Mesenteric fat pad (tissue), 1 donor: Measurements from ENCODE around the gene SYCE1L. TPM values are rescaled to one million over a fixed set of nuclear protein-coding genes. Genes with fewer than 3 reads are reported as not detected.

ENCODE experiments used
- DNase-seq: peaks from one replicate; pipeline ENCODE4 v3.0.0-alpha.2; 2020; ENCODE audit warnings: low spot score
- total RNA-seq: library from RNA; stranded (reverse); fragmentation: NEBNext Ultra II Directional; extraction: Animal tissue kit (Norgen Biotek cat#: 25700); gene quantifications from one replicate; pipeline ENCODE4 v1.2.1, GENCODE V29; 2021
- donor health status: DM: yes; HTN: yes; CAD: no.

The SYCE1L gene
- total RNA-seq, 1 donor from 2014 or later = 1.3 TPM

DNA sequence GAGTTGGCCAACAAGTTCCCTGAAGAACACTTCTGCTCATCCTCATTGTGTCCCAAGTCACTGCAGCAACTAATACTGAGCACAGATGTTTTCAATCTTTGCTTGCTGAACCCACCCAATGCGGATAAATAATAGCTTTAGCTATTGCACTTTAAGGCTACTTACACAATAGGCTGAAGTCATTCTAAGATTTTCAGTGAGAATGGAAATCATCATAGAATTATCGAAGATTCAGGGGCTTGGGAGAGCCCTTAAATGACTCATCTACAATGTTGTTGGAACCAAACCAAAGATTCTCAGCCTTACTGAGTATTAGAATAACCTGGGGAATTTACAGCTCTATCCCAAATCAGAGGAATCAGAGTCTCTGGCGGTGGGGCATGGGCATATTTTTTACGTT, 51.2 kb downstream of the SYCE1L start:
- no peak for DNase-seq

Other genes starting within 250 kb of the SYCE1L start
- 43.9 TPM for gene MON1B, start 8.2 kb upstream of the SYCE1L start, total RNA-seq
- 10.4 TPM for gene ADAMTS18, start 235.6 kb downstream of the SYCE1L start, total RNA-seq